Frontal cortex (tissue), 4 donors: ENCODE results near the gene SMIM41. TPM values are rescaled to one million over a fixed set of nuclear protein-coding genes. Genes with fewer than 3 reads are reported as not detected.

ENCODE experiments used
- DNase-seq, 2 donors: peaks; one replicate each; pipeline ENCODE4 v3.0.0; 2012; ENCODE audit warnings: low spot score in 2 of 2
- FAIRE-seq: peaks from 2 replicates; lab custom pipeline; 2012; peaks lifted over from hg19 to GRCh38; lab: Jason Lieb, UNC
- total RNA-seq: library from RNA; depleted of rRNA; stranded (reverse); fragments of >200 nt; gene quantifications from one replicate; pipeline ENCODE4 v1.2.3, GENCODE V29; 2014
- donor health status: control.
- donor health status: control.
- donor health status: control.

SMIM41 gene
- total RNA-seq, 1 donor from 2014 or later = not detected

GRCh38 chr12:52156757-52157565, 77.5 kb downstream of the SMIM41 start:
- no peak for FAIRE-seq
- peak; percentile 60 to 74 for DNase-seq

- no peak for FAIRE-seq
- DNase-seq = no peak
Observed at GRCh38 chr12:52157566-52158150, 78.2 kb downstream of the SMIM41 start.

Other genes starting within 250 kb of the SMIM41 start
- 0.82 TPM for gene FIGNL2, start 231.0 kb upstream of the SMIM41 start, total RNA-seq
- not detected for gene ANKRD33, start 191.6 kb upstream of the SMIM41 start, total RNA-seq
- gene ACVRL1, start 172.2 kb upstream of the SMIM41 start, total RNA-seq = 9.4 TPM
- gene ACVR1B, start 128.0 kb upstream of the SMIM41 start, total RNA-seq = 43.2 TPM
- gene TAMALIN, start 72.8 kb upstream of the SMIM41 start, total RNA-seq = 2.4 TPM
- 5.3 TPM for gene NR4A1, start 28.3 kb upstream of the SMIM41 start, total RNA-seq
- gene ATG101, start 9.7 kb upstream of the SMIM41 start, total RNA-seq = 26.5 TPM
- gene KRT80, start 112.3 kb downstream of the SMIM41 start, total RNA-seq = not detected
- not detected for gene KRT7, start 153.5 kb downstream of the SMIM41 start, total RNA-seq
- under 0.01 TPM for gene KRT86, start 194.9 kb downstream of the SMIM41 start, total RNA-seq
- gene KRT81, start 211.8 kb downstream of the SMIM41 start, total RNA-seq = not detected
- gene KRT83, start 241.7 kb downstream of the SMIM41 start, total RNA-seq = not detected